ENCODE measurements around the gene LIFR. TPM values are rescaled to one million over a fixed set of nuclear protein-coding genes. Genes with fewer than 3 reads are reported as not detected.
A peak's percentile ranks its signal among the peaks of the same experiment; 100 is the strongest.

Gene LIFR
- total RNA-seq, 1 donor from 2014 or later: 32.7 TPM

GRCh38 chr5:38433160-38433861, 123.1 kb downstream of the LIFR start:
- DNase-seq (ENCODE audit: extremely low spot score, unreplicated experiment): no peak
- Mint-ChIP-seq H3K36me3 (no peaks in the 10 kb centered on the region), H3K4me3 (no peak overlapping the region), H3K27me3 (peaks cover 3% of the 10 kb centered on the region), H3K4me1 (ENCODE audit: unreplicated experiment) (peaks cover 24% of the 10 kb centered on the region), H3K9me3 (peaks cover 4% of the 10 kb centered on the region), H3K27ac (peak overlapping the region; percentile 7)
- no peak for TF ChIP-seq CTCF (conservative IDR thresholded peaks at IDR 0.05)

GRCh38 chr5:38431242-38431853, 125.1 kb downstream of the LIFR start:
- no peaks in the 10 kb centered on the region for H3K9me3 Mint-ChIP-seq

GRCh38 chr5:38426986-38427950, 129.2 kb downstream of the LIFR start:
- Mint-ChIP-seq H3K9me3 (peaks cover 3% of the 10 kb centered on the region), H3K27ac (no peak overlapping the region), H3K4me3 (no peak overlapping the region), H3K36me3 (no peaks in the 10 kb centered on the region), H3K27me3 (no peaks in the 10 kb centered on the region), H3K4me1 (ENCODE audit: unreplicated experiment) (peaks cover 15% of the 10 kb centered on the region)
- DNase-seq (ENCODE audit: extremely low spot score, unreplicated experiment): no peak
- no peak for TF ChIP-seq CTCF (conservative IDR thresholded peaks at IDR 0.05)

More at GRCh38 chr5:38431242-38431853, 125.1 kb downstream of the LIFR start:
- no peaks in the 10 kb centered on the region for H3K36me3 Mint-ChIP-seq
- H3K4me1 Mint-ChIP-seq (ENCODE audit: unreplicated experiment): peaks cover 19% of the 10 kb centered on the region
- H3K4me3 Mint-ChIP-seq: no peak overlapping the region
- TF ChIP-seq CTCF (conservative IDR thresholded peaks at IDR 0.05): no peak
- H3K27ac Mint-ChIP-seq: no peak overlapping the region
- no peak for DNase-seq (ENCODE audit: extremely low spot score, unreplicated experiment)
- H3K27me3 Mint-ChIP-seq: peaks cover 3% of the 10 kb centered on the region

GRCh38 chr5:38426490-38426889, 130.0 kb downstream of the LIFR start:
- Mint-ChIP-seq H3K4me3 (no peak overlapping the region), H3K36me3 (no peaks in the 10 kb centered on the region), H3K27me3 (peaks cover 3% of the 10 kb centered on the region), H3K4me1 (ENCODE audit: unreplicated experiment) (peaks cover 15% of the 10 kb centered on the region), H3K27ac (no peak overlapping the region), H3K9me3 (peaks cover 3% of the 10 kb centered on the region)
- TF ChIP-seq CTCF (conservative IDR thresholded peaks at IDR 0.05): no peak
- no peak for DNase-seq (ENCODE audit: extremely low spot score, unreplicated experiment)

Small RNA genes lying within 50 kb of the gene (microRNA-seq; reads per million reads assigned to microRNA genes)
- gene MIR3650: not detected

All from type B pancreatic cell (in vitro differentiated cells).